Erythroblast (primary cell): Measurements from ENCODE around the gene PHRF1.
A peak's percentile ranks its signal among the peaks of the same experiment; 100 is the strongest.

Source experiments
- DNase-seq, 2 experiments: peaks; one replicate each; lab custom pipeline; 2025; lab: John Stamatoyannopoulos, UW
- GATA1 ChIP-seq: IDR thresholded peaks from 2 replicates; pipeline ENCODE4 v1.6.1; 2011; ENCODE audit warnings: low read depth, mild to moderate bottlenecking, control low read depth, low read length, moderate library complexity
- POLR2A ChIP-seq: IDR thresholded peaks from 2 replicates; pipeline ENCODE4 v1.6.1; 2011; ENCODE audit warnings: mild to moderate bottlenecking, low read length

The PHRF1 gene

DNA sequence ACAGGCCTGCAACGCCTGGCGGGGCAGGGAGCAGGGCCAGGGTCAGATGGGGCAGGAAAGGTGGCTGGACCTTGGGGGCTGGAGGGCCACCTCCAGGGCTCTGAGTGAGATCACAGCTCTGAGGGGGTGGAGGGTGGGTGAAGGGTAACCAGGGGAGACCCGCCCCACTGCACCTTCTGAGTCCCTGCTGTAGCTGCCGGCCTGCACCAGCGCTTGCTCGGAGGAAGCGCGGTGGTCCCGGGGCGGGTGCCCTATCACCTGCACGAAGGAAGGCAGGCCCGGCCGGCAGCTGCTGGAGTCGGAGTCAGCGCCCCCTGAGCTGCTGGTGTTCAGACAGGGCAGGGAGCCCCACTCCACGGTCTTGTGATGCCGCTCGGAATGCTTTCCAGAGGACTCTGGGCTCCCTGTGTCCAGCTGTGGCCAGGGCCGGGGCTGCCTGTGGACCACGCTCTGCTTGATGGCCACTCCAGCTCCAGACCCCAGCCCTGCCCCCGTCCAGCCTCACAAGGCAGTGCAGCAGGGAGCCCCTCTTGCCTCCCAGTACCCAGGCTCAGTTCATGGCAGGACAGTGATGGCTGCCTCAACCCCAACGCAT is 19.5 kb upstream of the PHRF1 start:
- TF ChIP-seq GATA1 = no peak
- TF ChIP-seq POLR2A = no peak

DNA sequence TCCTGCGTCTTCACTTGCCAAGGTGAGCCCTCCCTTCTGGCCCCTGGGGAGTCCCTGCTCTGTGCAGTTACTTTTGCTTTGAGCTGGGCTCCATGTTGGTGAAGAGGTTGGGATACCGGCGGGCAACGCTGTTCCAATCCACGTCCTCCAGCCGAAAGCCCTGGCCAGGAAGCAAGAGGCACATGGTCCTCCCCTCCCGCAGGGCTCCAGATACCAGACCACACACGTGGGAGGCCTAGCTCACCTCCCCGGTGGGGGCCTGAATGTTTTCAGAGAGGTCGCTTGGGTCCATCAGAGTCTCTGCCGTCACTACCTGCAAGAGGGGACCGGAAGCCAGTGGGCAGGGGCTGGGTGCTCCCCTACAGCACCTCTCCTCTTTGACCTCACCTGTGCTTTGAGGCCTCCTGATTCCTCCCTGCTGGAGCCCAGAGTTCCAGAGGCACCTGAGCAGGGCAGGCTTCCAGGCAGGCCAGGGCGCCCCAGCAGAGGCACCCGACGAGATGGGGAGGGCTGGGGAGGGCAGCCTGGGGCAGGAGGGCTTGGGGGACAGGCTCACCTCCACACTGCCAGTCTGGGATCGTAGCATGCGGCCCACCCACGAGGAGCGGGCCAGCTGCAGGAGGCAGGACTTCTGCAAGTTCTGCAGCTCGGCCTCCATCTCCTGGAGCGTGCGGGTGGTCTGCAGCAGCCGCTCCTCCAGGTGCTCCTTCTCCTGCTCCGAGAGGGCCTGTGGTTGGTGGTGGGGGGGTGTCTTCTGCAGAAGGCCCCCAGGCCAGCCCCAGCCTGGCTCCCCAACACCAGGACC is 18.7 kb upstream of the PHRF1 start:
- TF ChIP-seq POLR2A (no peak), GATA1 (no peak)
- no peak for DNase-seq

More for the DNA sequence above, 19.5 kb upstream of the PHRF1 start:
- DNase-seq = no peak

DNA sequence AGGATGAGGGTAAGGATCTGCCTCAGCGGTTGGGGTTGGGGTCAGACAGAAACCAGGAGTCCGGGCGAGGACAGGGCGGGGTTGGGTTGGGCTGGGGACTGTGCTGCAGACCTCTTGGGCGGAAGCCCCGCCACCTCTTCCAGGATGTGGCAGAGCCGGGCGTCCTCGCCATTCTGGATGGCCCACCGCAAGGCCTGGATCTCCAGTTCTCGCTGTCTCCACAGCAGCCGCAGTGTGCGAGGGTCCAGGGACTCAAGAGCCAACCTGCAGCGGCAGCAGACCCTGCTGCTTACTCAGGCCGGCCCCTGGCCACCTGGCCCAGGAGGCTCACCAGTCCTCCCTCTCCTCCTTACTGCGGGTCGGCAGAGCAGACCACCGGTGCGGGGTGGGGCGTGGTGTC is 17.8 kb upstream of the PHRF1 start:
- DNase-seq = no peak
- TF ChIP-seq POLR2A = no peak
- TF ChIP-seq GATA1 = no peak

DNA sequence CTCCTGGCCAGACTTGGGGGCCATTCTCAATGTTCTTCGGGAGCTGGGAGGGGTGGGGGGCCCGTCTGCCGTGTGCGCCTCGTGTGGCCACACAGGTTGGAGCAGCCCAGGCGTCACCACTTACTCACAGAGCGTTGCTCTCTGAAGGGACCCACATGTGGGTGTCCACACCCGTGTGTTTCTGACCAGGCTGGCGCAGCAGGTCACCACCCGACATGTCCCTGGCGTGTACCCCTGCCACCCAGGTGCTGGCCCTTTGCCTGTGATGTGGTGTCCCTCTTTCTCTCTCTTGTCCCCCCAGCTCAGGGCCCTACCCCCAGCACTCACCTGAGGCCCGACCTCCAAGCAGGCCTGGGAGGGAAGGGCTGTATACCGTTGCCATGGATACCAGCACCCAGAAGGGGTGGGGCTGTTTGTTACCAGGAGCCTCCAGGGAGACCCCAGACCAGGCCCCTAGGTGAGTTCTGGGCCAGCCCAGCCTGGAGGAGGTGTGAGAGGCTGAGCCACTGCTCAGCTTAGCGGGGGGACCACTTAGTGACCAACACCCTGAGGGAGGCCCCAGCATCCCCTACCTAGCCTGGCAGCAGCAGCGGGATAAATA is 17.1 kb upstream of the PHRF1 start:
- no peak for DNase-seq
- TF ChIP-seq POLR2A (no peak), GATA1 (no peak)

DNA sequence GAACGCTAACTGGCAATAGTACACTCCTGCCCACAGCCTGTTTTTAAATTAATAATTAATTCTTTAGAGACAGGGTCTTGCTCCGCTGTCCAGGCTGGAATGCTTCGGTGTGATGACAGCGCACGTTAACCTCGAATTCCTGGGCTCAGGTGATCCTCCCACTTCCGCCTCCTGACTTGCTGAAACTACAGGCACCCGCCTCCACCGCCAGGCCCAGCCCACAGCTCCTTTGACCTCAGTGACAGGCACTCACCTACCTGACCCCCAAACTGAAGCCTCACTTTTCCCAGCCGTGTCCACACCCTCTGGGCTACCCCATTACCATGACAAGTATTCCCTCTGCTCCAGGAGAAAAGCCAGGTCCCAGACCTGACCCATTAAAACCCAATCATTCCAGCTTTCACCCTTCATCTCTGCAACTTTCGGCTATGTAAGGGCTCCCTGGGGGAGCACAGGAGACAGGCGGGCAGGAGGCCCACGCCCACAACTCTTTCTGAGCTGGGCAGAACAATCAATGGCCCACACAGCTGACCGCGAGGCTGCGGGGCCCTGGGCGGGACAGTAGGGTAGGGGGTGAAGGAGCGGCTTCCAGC is 16.5 kb upstream of the PHRF1 start:
- no peak for DNase-seq
- TF ChIP-seq POLR2A = no peak
- TF ChIP-seq GATA1 = no peak

DNA sequence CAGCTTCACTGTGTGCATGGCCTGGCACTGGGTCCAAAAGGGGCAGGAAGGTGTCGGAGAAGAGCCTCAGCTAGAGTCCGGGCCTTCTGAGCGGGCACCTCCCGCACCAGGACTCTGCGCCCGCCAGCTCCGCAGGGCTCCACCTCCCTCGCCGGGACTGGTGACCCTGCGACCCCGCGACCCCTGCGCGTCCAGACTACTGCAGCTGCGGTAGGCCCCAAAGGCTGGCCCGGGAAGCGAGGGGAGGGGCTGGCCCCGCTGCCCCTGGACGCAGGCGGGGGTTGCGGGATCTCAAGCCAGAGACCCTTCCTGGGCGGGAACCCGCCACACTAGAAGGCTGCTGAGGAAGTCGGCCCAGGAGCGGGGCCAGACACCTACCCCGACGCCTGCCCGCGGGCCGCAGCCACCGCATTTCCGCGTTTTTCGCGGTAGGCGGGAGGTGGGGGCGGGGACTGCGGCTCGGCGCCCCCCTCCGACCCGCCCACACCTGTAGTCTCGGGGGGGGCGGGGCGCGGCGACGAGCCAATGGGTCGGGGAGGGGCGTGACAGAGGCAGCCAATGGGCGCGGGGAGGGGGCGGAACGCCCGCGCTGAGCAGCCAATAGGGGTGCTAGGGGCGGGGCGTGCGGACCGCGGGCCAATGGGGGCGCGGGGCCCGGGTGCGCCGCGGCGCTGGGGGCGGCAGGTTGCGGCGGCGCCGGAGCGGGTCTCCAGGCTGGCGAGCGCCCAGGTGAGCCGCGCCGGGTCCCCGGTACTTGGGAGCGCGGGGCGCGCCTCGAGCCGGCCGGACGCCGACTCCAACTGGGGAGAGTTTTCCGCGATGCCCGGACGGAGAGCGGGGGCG is 15.7 kb upstream of the PHRF1 start, which contains the start of the genes LMNTD2 and RASSF7:
LMNTD2 (minus strand) TSS at position 434 of the 843 bp plus-strand sequence; CDS start at position 412, 22 bp downstream.
RASSF7 (plus strand) TSS at position 666 of the 843 bp plus-strand sequence. CDS start 799 bp downstream, outside the sequence.
- peak; percentile 90 to 96 for DNase-seq
- TF ChIP-seq GATA1 = no peak
- TF ChIP-seq POLR2A = peak; percentile 39

DNA sequence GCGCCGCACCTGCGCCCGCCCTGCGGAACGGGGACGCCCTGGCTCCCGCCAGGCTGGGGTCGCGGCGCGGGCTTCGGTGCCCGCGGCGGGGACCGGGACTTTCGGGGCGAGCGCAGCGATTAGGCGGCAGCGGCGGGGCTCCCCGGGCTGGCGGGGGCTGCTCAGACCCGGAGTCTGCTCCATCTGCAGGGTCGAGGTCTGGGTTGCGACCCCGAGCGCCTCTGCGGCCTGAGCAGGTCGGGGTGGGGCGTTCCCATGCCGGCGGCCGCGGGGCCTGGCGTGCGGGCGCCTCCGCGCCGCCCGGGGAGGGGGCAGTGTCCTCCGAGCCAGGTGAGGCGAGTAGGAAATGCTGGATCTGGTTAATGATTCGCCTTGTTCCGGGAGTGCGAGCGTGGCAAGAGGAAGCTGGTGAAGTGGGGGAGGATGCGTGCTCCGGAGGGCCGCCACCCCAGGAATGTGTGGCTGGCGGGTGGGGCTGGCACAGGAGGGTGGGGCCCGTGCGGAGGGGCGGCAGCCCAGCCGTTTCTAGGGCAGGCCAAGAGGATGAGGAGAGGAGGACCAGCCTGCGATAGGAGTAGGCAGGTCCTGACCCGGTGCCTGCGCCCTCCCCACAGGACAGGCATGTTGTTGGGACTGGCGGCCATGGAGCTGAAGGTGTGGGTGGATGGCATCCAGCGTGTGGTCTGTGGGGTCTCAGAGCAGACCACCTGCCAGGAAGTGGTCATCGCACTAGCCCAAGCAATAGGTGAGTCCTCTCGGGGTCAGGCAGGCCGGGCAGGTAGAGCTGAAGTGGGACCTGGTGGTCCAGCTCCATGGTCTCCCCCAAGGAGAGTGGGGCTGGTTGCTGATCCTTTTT is 14.9 kb upstream of the PHRF1 start:
- peak in 1 of 2 experiments; percentile 50 for DNase-seq

DNA sequence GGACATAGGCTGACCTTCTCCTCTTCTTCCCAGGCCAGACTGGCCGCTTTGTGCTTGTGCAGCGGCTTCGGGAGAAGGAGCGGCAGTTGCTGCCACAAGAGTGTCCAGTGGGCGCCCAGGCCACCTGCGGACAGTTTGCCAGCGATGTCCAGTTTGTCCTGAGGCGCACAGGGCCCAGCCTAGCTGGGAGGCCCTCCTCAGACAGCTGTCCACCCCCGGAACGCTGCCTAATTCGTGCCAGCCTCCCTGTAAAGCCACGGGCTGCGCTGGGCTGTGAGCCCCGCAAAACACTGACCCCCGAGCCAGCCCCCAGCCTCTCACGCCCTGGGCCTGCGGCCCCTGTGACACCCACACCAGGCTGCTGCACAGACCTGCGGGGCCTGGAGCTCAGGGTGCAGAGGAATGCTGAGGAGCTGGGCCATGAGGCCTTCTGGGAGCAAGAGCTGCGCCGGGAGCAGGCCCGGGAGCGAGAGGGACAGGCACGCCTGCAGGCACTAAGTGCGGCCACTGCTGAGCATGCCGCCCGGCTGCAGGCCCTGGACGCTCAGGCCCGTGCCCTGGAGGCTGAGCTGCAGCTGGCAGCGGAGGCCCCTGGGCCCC is 14.1 kb upstream of the PHRF1 start:
- DNase-seq = no peak
- no peak for TF ChIP-seq POLR2A
- TF ChIP-seq GATA1 = no peak

More for the DNA sequence above, 14.9 kb upstream of the PHRF1 start:
- TF ChIP-seq POLR2A (no peak), GATA1 (no peak)

DNA sequence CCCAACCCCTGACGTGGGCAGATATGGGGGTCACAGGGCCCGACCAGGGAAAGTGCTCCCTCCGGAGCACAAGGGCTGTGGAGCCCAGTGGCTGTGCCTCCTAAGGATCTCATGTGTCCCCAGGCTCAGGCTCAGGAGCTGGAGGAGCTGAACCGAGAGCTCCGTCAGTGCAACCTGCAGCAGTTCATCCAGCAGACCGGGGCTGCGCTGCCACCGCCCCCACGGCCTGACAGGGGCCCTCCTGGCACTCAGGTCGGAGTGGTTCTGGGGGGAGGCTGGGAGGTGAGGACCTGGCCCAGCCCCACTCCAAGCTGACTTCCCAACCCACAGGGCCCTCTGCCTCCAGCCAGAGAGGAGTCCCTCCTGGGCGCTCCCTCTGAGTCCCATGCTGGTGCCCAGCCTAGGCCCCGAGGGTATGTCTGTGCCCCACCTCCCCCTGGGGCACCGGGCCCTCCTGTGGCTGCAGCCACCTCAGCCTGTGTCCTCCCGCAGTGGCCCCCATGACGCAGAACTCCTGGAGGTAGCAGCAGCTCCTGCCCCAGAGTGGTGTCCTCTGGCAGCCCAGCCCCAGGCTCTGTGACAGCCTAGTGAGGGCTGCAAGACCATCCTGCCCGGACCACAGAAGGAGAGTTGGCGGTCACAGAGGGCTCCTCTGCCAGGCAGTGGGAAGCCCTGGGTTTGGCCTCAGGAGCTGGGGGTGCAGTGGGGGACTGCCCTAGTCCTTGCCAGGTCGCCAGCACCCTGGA is 13.0 kb upstream of the PHRF1 start:
- DNase-seq = no peak
- no peak for TF ChIP-seq GATA1
- TF ChIP-seq POLR2A = no peak

DNA sequence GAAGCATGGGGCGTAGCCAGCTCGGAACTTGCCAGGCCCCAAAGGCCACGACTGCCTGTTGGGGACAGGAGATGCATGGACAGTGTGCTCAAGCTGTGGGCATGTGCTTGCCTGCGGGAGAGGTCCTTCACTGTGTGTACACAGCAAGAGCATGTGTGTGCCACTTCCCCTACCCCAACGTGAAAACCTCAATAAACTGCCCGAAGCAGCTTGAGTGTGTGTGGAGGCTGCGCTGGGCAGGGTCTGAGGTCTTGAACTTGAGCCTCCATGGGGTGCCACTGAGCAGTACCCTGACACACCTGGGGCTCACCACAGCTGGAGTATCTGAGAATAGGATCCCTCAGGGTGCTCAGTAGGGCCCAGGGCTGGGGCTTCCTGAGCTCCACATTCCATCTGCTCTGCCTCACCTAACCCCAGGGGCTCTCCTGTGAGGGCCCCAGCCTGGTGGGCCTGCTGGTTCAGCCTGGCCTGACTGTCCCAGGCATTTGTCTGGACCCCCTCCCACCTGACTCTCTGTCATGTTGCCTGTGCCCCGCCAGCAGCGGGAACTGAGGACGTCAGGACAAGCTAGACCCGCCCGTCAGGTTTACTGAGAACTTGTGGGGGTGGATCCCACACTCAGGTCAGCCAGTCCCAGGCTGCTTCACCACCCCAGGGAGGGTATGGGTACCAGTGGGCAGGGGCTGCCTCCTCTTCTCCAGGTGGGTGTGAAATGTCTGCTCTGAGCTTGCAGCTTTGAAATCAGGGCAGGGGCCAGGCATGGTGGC is 12.3 kb upstream of the PHRF1 start:
- DNase-seq = no peak
- TF ChIP-seq POLR2A (peak; percentile 28), GATA1 (no peak)

DNA sequence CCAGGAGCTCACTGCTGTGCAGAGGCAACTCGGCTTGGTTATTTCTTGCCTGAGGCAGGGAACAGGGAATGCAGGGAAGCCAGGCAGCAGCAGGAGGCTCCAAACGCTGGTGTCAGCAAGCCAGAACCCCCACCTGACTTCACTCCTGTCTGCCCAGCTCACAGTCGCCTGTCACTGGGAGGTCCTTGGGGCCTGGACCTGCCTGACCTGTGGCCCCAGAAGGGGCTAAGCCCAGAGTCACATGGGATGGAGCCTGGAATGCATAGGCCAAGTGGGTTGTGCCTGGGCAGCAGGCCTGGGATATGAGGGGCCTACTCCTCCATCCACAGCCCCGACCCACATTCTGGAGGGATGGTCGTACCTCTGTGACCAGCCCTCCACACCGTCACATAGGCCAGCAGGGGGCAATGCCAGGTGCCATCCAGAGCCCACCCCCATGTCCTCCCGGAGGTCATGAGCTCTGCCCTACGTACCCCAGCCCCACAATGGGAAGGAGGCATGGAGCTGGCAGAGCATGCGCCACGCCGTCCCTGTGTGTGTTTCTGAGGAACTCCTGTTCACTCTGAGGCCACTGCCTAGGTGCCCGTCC is 10.3 kb upstream of the PHRF1 start:
- TF ChIP-seq POLR2A (no peak), GATA1 (no peak)
- no peak for DNase-seq
